ENCODE measurements around the gene DENND1B. TPM values are rescaled to one million over a fixed set of nuclear protein-coding genes. Genes with fewer than 3 reads are reported as not detected.

Gene DENND1B
- total RNA-seq, 1 experiment from 2014 or later = 20.9 TPM

DNA sequence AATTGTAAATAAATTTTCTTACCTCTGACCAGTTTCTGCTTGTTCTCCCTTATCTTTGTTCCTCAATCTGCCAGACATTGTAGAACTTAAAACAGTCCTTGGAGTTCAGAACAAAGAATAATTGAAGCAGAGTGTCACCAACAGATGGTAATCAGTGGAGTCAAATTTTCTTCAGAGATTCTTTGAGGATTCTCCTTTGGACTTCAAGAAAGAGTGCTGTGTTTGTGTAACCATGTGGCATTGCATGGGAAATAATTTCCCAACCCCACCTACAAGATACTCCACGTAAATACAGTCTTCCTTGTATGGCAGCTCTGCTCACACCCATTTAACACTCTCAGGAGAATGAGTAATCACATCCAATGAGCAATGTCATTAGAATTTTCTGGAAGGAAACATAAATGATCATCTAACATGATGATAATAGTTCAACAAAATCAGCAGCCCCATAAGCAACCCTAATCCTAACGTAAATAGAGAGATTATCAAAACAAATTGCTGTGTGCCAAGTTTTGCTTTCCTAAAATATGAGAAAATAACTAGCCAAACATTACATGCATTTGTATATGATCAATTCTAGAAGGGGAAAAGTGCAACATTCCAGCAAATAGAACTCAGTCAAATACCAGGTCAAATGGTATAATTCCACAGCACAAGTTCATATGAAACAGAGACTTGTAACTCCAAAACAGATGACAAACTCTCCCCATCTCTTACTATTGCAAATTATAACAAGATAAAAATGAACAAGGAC lies 6.9 kb upstream of the DENND1B start:
- H3K27me3 Mint-ChIP-seq (ENCODE audit: insufficient read depth, unreplicated experiment) = no peaks in the 10 kb centered on the region
- H3K4me3 Mint-ChIP-seq (ENCODE audit: unreplicated experiment) = no peak overlapping the region
- H3K27ac Mint-ChIP-seq (ENCODE audit: low read depth, unreplicated experiment) = peak overlapping the region; percentile 52
- no peak for TF ChIP-seq CTCF (IDR thresholded peaks at IDR 0.05; ENCODE audit: unreplicated experiment)
- no peaks in the 10 kb centered on the region for H3K9me3 Mint-ChIP-seq (ENCODE audit: unreplicated experiment)
- no TSS peak for BruUV-seq (replicated peaks)
- CTCF ChIA-PET = interaction anchor here (0.6 to 2.7 kb wide), 2 partner anchors 87 kb away, joined by 3 to 10 read pairs; no protein-coding TSS in a partner anchor
- intact Hi-C loops (cut with micrococcal nuclease) = loop anchor here (2.0 kb wide), 1 partner anchor 375 kb away; the partner anchor contains the start of gene NEK7
- POLR2A ChIA-PET = interaction anchor here (0.6 to 1.9 kb wide), 4 partner anchors 21 to 138 kb away, joined by 3 to 7 read pairs (median 5); partner anchors contain the start of gene C1orf53
- peak; percentile 55 for DNase-seq (ENCODE audit: unreplicated experiment)
- H3K4me1 Mint-ChIP-seq (ENCODE audit: insufficient read depth, unreplicated experiment) = peaks cover 39% of the 10 kb centered on the region
- H3K36me3 Mint-ChIP-seq (ENCODE audit: insufficient read depth, unreplicated experiment) = no peaks in the 10 kb centered on the region

GRCh38 chr1:197779921-197780320 lies 4.6 kb upstream of the DENND1B start:
- no peaks in the 10 kb centered on the region for H3K9me3 Mint-ChIP-seq (ENCODE audit: unreplicated experiment)
- intact Hi-C loops (cut with micrococcal nuclease) = loop anchor here (10.0 kb wide), 2 partner anchors 125 to 685 kb away; partner anchors contain the start of gene C1orf53
- no peaks in the 10 kb centered on the region for H3K36me3 Mint-ChIP-seq (ENCODE audit: insufficient read depth, unreplicated experiment)
- H3K27ac Mint-ChIP-seq (ENCODE audit: low read depth, unreplicated experiment) = no peak overlapping the region
- no peak for DNase-seq (ENCODE audit: unreplicated experiment)
- peaks cover 45% of the 10 kb centered on the region for H3K4me1 Mint-ChIP-seq (ENCODE audit: insufficient read depth, unreplicated experiment)
- POLR2A ChIA-PET = interaction anchor here (0.6 to 1.0 kb wide), 2 partner anchors 10 to 14 kb away, joined by 3 to 4 read pairs; no protein-coding TSS in a partner anchor
- H3K4me3 Mint-ChIP-seq (ENCODE audit: unreplicated experiment) = no peak overlapping the region
- H3K27me3 Mint-ChIP-seq (ENCODE audit: insufficient read depth, unreplicated experiment) = no peaks in the 10 kb centered on the region
- CTCF ChIA-PET = interaction anchor here (0.6 to 2.7 kb wide), 4 partner anchors 32 to 105 kb away, joined by 4 to 10 read pairs (median 6); no protein-coding TSS in a partner anchor
- no peak for TF ChIP-seq CTCF (IDR thresholded peaks at IDR 0.05; ENCODE audit: unreplicated experiment)
- BruUV-seq (replicated peaks) = no TSS peak

DNA sequence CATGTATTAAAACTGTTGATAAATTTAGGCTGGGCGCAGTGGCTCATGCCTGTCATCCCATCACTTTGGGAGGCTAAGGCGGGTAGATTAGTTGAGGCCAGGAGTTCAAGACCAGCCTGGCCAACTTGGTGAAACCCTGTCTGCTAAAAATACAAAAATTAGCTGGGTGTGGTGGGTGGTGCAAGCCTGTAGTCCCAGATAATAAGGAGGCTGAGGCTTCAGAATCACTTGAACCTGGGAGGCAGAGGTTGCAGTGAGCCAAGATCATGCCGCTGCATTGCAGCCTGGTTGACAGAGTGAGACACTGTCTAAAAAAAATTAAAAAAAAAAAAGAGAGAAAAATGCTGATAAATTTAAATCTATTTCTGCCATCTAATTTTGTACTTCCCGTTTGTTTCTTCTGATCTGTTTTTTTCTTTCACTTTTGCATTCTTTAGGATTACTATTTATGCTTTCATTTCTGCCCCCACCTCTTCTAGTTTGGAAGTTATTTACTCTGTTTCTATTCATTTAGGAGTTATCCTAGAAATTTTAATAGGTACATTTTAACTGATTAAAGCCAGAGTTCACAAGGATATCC lies 3.2 kb upstream of the DENND1B start:
- H3K36me3 Mint-ChIP-seq (ENCODE audit: insufficient read depth, unreplicated experiment) = no peaks in the 10 kb centered on the region
- H3K9me3 Mint-ChIP-seq (ENCODE audit: unreplicated experiment) = no peaks in the 10 kb centered on the region
- BruUV-seq (replicated peaks) = no TSS peak
- no peaks in the 10 kb centered on the region for H3K27me3 Mint-ChIP-seq (ENCODE audit: insufficient read depth, unreplicated experiment)
- no peak for DNase-seq (ENCODE audit: unreplicated experiment)
- intact Hi-C loops (cut with micrococcal nuclease) = loop anchor here (10.0 kb wide), 2 partner anchors 126 to 686 kb away; partner anchors contain the start of gene C1orf53
- no peak for TF ChIP-seq CTCF (IDR thresholded peaks at IDR 0.05; ENCODE audit: unreplicated experiment)
- POLR2A ChIA-PET = interaction anchor here (0.7 kb wide), 1 partner anchor 36 kb away, joined by 3 read pairs; no protein-coding TSS in a partner anchor
- H3K27ac Mint-ChIP-seq (ENCODE audit: low read depth, unreplicated experiment) = no peak overlapping the region
- peaks cover 43% of the 10 kb centered on the region for H3K4me1 Mint-ChIP-seq (ENCODE audit: insufficient read depth, unreplicated experiment)
- no peak overlapping the region for H3K4me3 Mint-ChIP-seq (ENCODE audit: unreplicated experiment)
- CTCF ChIA-PET = no interaction called here
